NCI-H460 (cell line): ENCODE results near the gene NCKAP1. TPM values are rescaled to one million over a fixed set of nuclear protein-coding genes. Genes with fewer than 3 reads are reported as not detected.
"Not testable (repeated sequence)": the region's sequence is repeated elsewhere in the genome, so short reads cannot be mapped to it uniquely, and the experiment has no call there.

Source experiments
- DNase-seq: peaks from one replicate; pipeline ENCODE4 v3.0.0-alpha.2; 2016; ENCODE audit warnings: low read depth; ENCODE audit errors: extremely low read depth
- small RNA-seq, 2 experiments: library from RNA; depleted of rRNA; stranded (forward); fragments of <200 nt; gene quantifications; one replicate each; pipeline ENCODE3, GENCODE V24; 2014
- total RNA-seq: library from RNA; depleted of rRNA; stranded (reverse); fragments of >200 nt; shearing (Covaris generic); gene quantifications from 2 replicates; pipeline ENCODE4 v1.2.3, GENCODE V29; 2014; rRNA removed

Gene NCKAP1
- total RNA-seq, 1 experiment from 2014 or later: 201 TPM

DNA sequence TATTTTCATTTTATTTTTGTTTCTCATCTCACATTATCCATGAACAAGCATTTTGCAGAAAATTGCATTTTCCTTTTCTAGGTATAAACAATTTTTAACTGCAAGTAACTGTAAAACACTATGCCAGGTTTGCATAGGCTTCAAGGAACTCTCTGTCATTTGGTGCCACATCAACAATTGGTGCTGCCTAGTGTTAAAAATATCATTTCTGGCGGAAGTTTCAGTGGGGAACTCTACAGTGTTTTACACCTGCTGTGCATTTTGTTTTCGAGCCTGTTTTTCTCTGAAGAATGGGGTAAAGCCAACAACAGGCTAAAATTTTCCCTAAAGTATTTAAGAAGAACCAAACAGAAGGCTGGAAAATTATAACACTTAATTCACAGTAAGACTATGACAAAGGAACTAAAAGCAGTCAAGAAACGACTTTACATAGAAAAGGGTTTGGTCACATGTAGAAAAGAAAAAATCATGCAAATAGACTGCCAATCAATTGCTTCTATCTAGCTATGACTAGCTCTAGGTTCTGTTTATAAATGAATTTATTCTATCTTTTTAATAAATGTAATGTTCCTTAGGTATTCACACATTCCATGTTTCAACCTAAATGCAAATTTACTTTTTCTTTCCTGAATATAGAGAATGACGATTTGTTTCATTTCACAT lies 150.4 kb downstream of the NCKAP1 start:
- no peak for DNase-seq

DNA sequence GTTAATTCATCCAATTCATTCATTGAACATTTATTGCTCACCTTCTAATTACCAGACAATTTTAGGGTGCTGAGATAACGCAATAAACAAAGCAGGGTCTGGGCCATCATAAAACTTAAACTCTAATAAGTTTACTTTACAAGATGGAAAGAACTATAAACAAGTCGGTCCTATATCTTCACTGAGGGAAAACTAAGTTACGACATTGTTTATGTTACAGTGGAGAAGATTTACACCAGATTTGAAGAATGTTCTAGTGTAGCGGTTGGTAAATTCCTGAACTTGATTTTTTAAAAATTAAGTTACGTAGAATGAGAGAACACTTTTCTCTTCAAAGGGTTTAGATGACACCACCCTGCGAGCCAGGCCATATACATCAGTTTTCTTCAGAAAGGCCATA lies 151.2 kb downstream of the NCKAP1 start:
- DNase-seq: no peak

DNA sequence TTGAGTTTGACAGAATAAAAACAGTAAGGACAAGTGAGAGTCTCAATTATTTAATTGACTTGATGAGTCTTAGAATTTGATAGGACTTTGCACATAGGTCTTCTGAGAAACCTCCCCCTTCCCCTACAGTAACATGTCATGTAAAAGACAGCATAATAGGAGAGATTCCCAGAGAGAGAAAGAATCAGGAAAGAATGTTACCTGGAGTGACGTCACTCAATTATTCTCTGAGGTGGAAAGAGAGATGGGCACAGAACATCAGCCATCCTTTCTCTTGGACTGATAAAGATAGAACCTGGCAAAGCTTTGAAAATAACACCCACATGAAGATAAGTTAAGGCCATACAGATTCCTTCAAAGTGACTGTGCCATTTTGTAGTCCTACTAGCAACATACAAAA lies 152.5 kb downstream of the NCKAP1 start:
- no peak for DNase-seq

DNA sequence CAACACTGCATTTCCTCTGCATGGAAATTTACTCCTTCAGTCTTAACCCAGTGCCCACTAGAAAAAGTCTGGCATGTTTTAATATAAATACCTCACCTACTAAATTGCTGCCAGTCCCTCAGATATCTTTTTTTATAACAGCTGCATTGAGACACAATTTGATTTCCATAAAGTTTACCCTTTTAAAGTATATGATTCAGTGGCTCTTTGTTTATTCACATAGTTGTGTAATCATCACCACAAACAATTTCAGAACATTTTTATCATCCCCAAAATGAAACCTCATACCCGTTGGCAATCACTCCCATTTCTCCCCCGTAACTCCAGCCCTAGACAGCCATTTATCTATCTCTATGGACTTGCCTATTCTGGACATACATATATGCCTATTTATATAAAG lies 154.8 kb downstream of the NCKAP1 start:
- no peak for DNase-seq

DNA sequence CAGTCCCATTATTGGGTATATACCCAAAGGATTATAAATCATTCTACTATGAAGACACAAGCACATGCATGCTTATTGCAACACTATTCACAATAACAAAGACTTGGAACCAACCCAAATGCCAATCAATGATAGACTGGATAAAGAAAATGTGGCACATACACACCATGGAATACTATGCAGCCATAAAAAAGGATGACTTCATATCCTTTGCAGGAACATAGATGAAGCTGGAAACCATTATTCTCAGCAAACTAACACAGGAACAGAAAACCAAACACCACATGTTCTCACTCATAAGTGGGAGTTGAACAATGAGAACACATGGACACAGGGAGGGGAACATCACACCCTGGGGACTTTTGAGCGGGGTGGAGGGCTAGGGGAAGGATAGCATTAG lies 158.2 kb downstream of the NCKAP1 start:
- not testable (repeated sequence) for DNase-seq

DNA sequence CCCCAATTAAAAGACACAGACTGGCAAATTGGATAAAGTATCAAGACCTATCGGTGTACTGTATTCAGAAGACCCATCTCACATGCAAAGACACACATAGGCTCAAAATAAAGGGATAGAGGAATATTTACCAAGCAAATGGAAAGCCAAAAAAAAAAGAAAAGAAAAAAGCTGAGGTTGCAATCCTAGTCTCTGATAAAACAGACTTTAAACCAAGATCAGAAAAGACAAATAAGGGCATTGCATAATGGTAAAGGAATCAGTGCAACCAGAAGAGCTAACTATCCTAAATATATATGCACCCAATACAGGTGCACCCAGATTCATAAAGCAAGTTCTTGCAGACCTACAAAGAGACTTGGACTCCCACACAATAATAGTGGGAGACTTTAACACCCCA lies 161.6 kb downstream of the NCKAP1 start:
- not testable (repeated sequence) for DNase-seq

DNA sequence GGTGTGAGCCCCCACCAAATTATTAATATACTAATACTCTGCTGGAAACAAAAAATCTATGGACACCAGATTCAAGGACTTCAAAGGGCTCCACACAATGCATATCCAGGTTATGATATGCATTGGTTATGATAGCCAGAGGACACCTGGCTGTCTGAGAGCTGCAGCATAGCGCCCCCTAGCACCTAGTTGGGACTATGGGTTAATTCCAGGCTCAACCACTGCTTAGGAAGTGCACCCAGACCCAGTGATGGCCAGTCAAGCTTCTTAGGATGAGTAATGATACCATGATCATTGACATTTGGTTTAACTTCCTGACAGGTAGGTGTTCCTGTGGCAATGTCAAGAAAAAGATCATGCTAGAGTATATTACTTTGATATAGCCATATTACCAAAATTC lies 168.0 kb downstream of the NCKAP1 start:
- DNase-seq: peak; percentile 9

DNA sequence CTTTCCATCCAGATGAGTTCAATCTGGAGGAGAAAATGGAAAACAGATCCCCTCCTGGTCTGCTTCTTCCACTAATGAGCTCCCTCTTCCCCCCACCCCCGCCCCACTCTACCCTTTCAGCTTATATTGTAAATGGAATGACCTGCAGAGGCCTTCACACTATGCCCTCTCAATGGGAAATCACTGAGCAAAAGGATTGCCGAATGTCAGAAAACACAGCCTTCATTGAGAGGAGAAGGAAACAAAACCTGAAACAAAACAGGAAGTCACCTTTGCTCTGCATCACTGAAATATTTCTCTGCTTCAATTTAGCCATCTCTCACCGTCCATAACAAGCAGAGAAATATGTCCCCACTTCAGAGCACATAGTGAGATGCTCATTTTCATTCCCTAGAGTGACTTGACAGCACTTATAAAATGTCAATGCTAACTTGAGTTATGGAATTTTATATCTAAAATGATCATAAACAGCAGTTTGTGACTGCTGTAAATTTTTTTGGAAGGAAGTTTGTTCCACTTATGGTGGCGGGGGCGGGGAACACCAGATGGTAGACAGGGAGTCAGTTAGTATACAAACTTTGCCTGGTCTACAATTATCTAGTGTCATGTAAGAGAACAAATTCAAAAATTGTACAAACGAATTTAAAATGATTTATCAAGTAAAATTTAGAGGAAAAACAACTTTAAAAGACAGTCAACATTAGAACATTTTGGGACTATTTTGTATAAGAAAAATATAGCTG lies 170.0 kb downstream of the NCKAP1 start:
- DNase-seq: no peak

DNA sequence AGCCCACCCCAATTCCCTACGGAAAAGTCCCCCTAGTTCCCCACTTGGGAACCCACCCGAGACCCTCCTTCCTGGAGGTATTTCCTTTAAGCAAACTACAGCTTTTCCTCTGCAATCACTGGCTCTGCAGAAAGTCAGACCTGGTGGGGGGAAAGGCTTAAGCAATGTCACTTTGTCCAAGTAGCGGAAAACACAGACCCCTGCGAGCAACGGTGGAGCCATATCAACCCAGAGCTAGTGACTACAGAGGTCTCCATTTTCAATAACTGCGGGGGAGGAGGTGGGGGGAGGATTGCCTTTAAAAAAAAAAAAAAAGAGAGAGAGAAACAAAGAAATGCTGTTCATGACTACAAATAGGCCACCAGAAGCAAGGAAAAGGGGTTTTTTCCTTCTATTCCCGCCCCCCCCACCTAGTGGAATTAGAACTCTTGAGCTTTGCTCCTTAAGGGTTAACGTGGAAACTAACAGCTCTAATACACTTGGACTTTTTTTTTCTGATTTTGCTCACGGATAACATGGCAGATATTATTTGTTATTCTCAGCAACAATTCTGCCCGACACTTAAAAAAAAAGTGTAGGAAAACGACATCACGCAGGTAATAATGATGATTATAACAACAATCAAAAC lies 170.7 kb downstream of the NCKAP1 start:
- DNase-seq: no peak

DNA sequence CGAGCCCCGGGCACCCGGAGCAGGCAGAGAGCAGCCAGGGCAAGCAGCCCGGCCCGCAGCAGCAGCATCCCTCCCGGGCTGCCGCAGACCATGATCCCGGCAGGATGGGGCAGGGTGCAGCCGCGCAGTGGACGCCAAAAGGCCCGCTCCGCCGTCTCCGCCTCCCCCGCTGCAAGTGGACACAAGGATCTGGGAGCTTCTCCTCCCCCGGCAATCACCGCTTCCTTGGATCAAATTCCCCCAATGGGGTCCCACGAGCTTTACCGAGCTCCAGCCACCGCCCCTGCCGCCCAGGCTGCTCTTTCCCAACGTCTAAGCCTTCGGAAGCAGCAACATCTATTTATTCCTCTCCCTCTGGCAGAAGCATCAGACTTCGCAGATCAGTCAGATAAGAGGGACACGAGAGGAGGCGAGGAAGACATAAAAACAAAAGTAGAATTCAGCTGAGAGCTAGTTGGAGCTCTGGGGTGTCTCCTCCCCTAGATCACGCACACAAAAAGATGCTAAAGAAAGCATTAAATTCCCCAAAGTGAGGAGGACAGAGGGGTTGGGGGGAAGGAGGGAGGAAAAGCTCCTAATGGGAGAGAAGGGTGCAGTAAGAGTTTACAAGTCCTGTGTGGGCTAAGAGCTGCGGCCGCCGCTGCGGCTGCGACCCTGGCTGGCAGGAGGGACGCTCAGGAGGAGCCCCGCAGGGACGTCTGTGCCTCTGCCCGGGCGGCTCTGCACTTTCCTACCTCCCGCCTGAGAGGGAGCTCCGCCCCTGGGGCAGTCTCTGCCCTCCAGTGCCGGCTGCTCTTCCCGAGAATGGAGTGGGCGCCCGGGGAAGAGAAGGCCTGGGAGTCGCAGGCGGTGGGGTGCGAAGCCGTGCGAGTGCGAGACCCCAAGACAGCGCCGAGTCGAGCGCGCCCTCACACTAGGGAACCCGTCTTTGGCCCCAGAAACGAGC lies 171.5 kb downstream of the NCKAP1 start, which contains the start of gene FRZB:
TSS of gene FRZB (minus strand) at position 177 of the 946 bp plus-strand sequence. CDS start at position 92, 85 bp downstream.
- DNase-seq: no peak

DNA sequence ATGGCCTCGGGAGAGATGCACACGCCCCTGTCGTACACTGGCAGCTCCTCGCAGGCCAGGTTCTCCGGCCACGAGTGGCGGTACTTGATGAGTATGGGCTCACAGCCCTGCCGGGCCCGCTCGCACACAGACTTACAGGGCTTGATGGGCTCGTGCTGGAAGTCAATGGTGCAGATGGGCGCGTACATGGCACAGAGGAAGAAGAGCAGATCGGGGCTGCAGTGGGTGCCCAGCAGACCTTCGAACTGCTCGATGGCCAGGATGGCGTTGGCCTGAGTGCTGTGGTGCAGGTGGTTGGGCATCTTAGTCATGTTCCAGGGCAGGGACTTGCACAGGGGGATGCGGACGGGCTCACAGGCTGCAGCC lies 172.2 kb downstream of the NCKAP1 start:
- DNase-seq: no peak

DNA sequence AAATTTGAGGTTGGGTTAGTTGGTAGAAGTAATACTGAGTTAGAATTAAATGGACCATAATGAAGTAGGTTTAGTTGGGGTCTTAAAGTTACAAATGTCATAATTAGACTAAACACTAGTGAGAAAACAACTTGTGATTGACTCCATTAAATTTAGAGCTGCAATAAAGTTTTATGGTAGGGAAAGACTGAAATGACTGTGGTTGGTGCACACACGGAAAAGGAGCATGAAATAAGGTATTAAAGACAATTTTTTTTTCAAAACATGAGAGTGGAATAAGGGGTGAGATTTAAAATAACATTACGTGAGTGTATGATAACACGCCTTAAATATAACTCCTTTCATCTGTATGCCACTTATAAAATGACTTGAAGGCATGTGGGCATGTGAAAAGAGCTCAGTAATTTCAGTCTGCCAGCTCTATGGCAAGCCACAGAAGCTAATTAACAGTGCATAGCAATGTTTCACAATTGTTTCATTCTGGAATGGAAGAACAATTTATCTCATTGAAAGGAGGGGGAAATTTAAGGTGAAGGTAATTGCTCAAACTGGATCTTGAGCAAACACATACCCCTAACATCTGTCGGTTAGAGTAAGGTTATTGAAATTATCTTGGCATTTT lies 173.2 kb downstream of the NCKAP1 start:
- no peak for DNase-seq

DNA sequence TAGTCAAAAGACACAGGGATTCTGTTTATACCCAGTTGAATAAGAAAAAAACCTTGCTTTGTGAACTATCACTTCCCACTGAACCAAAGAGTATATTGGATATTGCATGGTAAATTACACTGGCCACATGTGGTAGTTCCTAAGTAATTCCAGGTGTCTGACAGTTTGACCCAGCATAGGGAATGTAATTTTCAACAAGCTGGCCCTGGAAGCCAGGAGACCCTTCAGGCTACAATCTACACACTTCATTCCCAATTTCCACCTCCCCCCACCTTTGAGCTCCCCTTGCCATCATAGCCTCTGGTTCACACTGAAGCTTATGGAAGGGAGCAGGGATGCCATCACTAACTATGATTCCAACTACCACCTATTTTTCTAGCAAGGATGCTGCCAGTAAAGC lies 174.6 kb downstream of the NCKAP1 start:
- DNase-seq: no peak

DNA sequence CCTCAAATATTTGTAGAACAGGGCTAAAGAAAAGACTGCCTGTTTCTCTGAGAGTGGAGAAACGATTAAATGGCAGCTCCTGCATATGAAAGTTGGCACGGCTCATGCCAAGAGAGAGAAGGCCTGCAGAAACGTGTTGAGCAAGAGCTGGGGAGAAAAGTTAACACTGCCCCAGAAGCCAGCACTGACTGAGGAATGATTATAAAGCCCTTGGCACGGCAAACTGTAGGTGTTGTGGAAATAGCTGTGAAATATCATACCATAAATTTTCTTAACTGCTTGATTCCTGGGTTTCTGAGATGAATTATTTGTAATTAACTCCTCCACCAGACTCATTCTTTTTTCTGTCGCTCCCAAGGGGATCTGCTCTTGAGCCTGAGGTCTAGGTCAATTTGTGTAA lies 176.2 kb downstream of the NCKAP1 start:
- no peak for DNase-seq

DNA sequence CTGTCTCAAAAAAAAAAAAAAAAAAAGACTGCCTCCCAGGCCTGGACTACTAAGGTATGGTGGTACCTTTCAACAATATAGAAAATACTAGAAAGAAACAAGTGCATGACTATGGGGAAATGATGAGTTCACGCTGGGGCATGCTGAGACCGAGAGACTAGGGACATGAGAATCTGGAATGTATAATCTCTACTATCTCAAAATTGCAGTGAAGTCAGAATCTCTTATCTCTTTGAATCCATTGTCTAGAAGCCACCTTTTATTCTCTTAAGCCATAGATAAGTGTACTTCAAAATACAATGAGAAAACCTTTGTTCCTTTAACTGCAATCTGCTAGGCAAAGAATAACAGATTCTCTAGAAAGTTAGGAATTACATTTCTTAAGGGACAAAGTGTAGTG lies 177.4 kb downstream of the NCKAP1 start:
- no peak for DNase-seq

Small RNA genes lying within 50 kb of the gene (small RNA-seq; reads per million reads assigned to genes)
- gene RF00019 (0 reads per million in 2 experiments), gene RF00599 (0 reads per million in 2 experiments), gene RNU6-1122P (0 reads per million in 2 experiments)

Other genes starting within 250 kb of the NCKAP1 start
- not detected in 2 replicates for gene FRZB, start 171.8 kb downstream of the NCKAP1 start, total RNA-seq
- gene DUSP19, start 40.3 kb upstream of the NCKAP1 start, total RNA-seq: 2.1 and 3.5 TPM in 2 replicates
- 34.5 and 37.9 TPM in 2 replicates for gene NUP35, start 86.0 kb upstream of the NCKAP1 start, total RNA-seq